OCI-LY7 (cell line): ENCODE data around the gene HAT1. TPM values are rescaled to one million over a fixed set of nuclear protein-coding genes. Genes with fewer than 3 reads are reported as not detected.

Experiments
- BruUV-seq: library from RNA; stranded (reverse); fragments of 400-500 nt; replicated peaks from 2 replicates; lab custom pipeline; 2021; lab: Mats Ljungman, UMichigan
- CTCF ChIA-PET: fragments of 300-600 bp; sonication (Branson Sonifier 250); formaldehyde crosslinking; loops from one replicate; lab custom pipeline; 2022; ENCODE audit warnings: antibody characterized with exemption; ENCODE audit not compliant: unreplicated experiment; lab: Charles Lee
- POLR2A ChIA-PET: fragments of 300-600 bp; sonication (Branson Sonifier 250); formaldehyde crosslinking; loops from one replicate; lab custom pipeline; 2022; ENCODE audit warnings: antibody characterized with exemption; lab: Charles Lee
- DNase-seq: peaks from one replicate; pipeline ENCODE4 v3.0.0-alpha.2; 2015; ENCODE audit warnings: low spot score
- H2AFZ ChIP-seq: fragments of 200-600 bp; sonication (generic), shearing (Covaris generic); 2 replicates; pipeline ENCODE4 v1.6.1; 2014; ENCODE audit warnings: mild to moderate bottlenecking, antibody characterized with exemption, low read length, moderate library complexity
- H3K27ac ChIP-seq: fragments of 200-600 bp; sonication (generic); 2 replicates; pipeline ENCODE4 v1.5.1; 2014; ENCODE audit warnings: mixed run types, low read depth, mild to moderate bottlenecking, moderate library complexity, low read length, inconsistent platforms; ENCODE audit not compliant: poor library complexity, severe bottlenecking
- H3K36me3 ChIP-seq: fragments of 200-600 bp; sonication (generic); 2 replicates; pipeline ENCODE4 v1.6.1; 2014; ENCODE audit warnings: mild to moderate bottlenecking, antibody characterized with exemption, low read length, moderate library complexity, mixed read lengths; ENCODE audit not compliant: insufficient read depth
- H3K4me1 ChIP-seq: fragments of 200-600 bp; sonication (generic); 2 replicates; pipeline ENCODE4 v1.5.1; 2014; ENCODE audit warnings: mild to moderate bottlenecking, low read length; ENCODE audit not compliant: insufficient read depth, poor library complexity, severe bottlenecking
- H3K4me2 ChIP-seq: fragments of 200-600 bp; sonication (generic); 2 replicates; pipeline ENCODE4 v1.6.1; 2014; ENCODE audit warnings: mild to moderate bottlenecking, low read length
- H3K4me3 ChIP-seq: fragments of 200-600 bp; sonication (generic); 2 replicates; pipeline ENCODE4 v1.5.1; 2014; ENCODE audit warnings: mild to moderate bottlenecking, low read depth, low read length; ENCODE audit not compliant: poor library complexity, severe bottlenecking
- H3K79me2 ChIP-seq: fragments of 200-600 bp; sonication (generic); 2 replicates; pipeline ENCODE4 v1.6.1; 2016; ENCODE audit warnings: low read depth, mild to moderate bottlenecking, low read length, moderate library complexity, mixed read lengths; ENCODE audit not compliant: insufficient read depth
- H3K9me2 ChIP-seq: fragments of 200-600 bp; sonication (generic); 2 replicates; pipeline ENCODE4 v1.6.1; 2016; ENCODE audit warnings: mild to moderate bottlenecking, low read length, mixed read lengths; ENCODE audit not compliant: insufficient read depth
- H3K9me3 ChIP-seq: fragments of 200-600 bp; sonication (generic); 2 replicates; pipeline ENCODE4 v1.6.1; 2014; ENCODE audit warnings: mild to moderate bottlenecking, mixed run types, low read length, mixed read lengths
- H4K20me1 ChIP-seq: fragments of 200-600 bp; sonication (generic); 2 replicates; pipeline ENCODE4 v1.6.1; 2014; ENCODE audit warnings: mild to moderate bottlenecking, antibody characterized with exemption, low read length, moderate library complexity, mixed read lengths; ENCODE audit not compliant: insufficient read depth
- CTCF ChIP-seq: fragments of 200-600 bp; sonication (generic); conservative IDR thresholded peaks from 2 replicates; pipeline ENCODE4 v1.5.1; 2014; ENCODE audit warnings: mild to moderate bottlenecking, antibody characterized with exemption, low read length, moderate library complexity, mixed read lengths
- EZH2phosphoT487 ChIP-seq: fragments of 200-600 bp; sonication (generic); IDR thresholded peaks from 2 replicates; pipeline ENCODE4 v1.6.1; 2018; ENCODE audit warnings: low read depth, borderline replicate concordance, mild to moderate bottlenecking, mixed run types, antibody characterized with exemption, low read length, moderate library complexity, mixed read lengths
- intact Hi-C: fragments of 100-400 bp; cut with micrococcal nuclease; formaldehyde crosslinking; loops from one replicate; pipeline ENCODE4 v1.10.0; 2022; ENCODE audit not compliant: unreplicated experiment
- total RNA-seq, 2 experiments: library from RNA; depleted of rRNA in 1 of 2; stranded (reverse); fragments of >200 nt in 1 of 2; shearing (Covaris generic) in 1 of 2; gene quantifications; 2 replicates each; pipeline ENCODE4 v1.2.3, GENCODE V29; 2014 to 2022

Gene HAT1
- total RNA-seq, 2 experiments from 2014 or later, result 77.5 to 96.5 TPM

GRCh38 chr2:171893824-171894611, 28.2 kb upstream of the HAT1 start, which contains the start of gene SLC25A12:
Gene SLC25A12, minus strand, starts transcription at chr2:171894244. Its CDS starts 30 bp downstream, at chr2:171894214.
- intact Hi-C loops, result loop anchor here (2.0 kb wide), 1 partner anchor 29 kb away; the partner anchor contains the start of gene HAT1
- Histone ChIP-seq H3K4me1 (peaks cover 17% of the 10 kb centered on the region), H4K20me1 (no peaks in the 10 kb centered on the region), H3K9me3 (peaks cover 6% of the 10 kb centered on the region; the same call in 1 of the 2 replicates), H3K27ac (peak within 1 kb of the TSS; percentile 39), H3K4me3 (peak within 1 kb of the TSS; percentile 86), H3K4me2 (peak within 1 kb of the TSS; percentile 83), H3K79me2 (peaks cover 26% of the 10 kb centered on the region; the same call in 1 of the 2 replicates), H3K9me2 (no peaks in the 10 kb centered on the region), H3K36me3 (peaks cover 36% of the 10 kb centered on the region), H2AFZ (peak within 1 kb of the TSS; percentile 90)
- CTCF ChIA-PET, result interaction anchor here (0.6 to 0.8 kb wide), 2 partner anchors 28 to 82 kb away, joined by 3 to 4 read pairs; partner anchors contain the start of gene HAT1
- TF ChIP-seq EZH2phosphoT487 (no peak), CTCF (no peak)
- POLR2A ChIA-PET, result interaction anchor here (0.6 to 4.5 kb wide), 14 partner anchors 10 to 198 kb away, joined by 3 to 24 read pairs (median 3); partner anchors contain the start of gene HAT1
- DNase-seq, result peak; percentile 92
- no TSS peak for BruUV-seq

GRCh38 chr2:171894612-171894947, 27.7 kb upstream of the HAT1 start:
- H3K27ac ChIP-seq, result peak overlapping the region; percentile 39
- no peaks in the 10 kb centered on the region for H3K9me2 ChIP-seq
- no peak for TF ChIP-seq EZH2phosphoT487
- TF ChIP-seq CTCF, result no peak
- no peaks in the 10 kb centered on the region for H4K20me1 ChIP-seq
- CTCF ChIA-PET, result interaction anchor here (0.8 kb wide), 1 partner anchor 28 kb away, joined by 4 read pairs; the partner anchor contains the start of gene HAT1
- peaks cover 31% of the 10 kb centered on the region for H3K36me3 ChIP-seq
- peak overlapping the region; percentile 90 for H2AFZ ChIP-seq
- peak overlapping the region; percentile 83 for H3K4me2 ChIP-seq
- H3K9me3 ChIP-seq, result peaks cover 6% of the 10 kb centered on the region; the same call in 1 of the 2 replicates
- POLR2A ChIA-PET, result interaction anchor here (0.6 to 4.5 kb wide), 6 partner anchors 10 to 197 kb away, joined by 3 to 24 read pairs (median 6); partner anchors contain the start of gene HAT1
- H3K4me1 ChIP-seq, result peaks cover 17% of the 10 kb centered on the region
- H3K79me2 ChIP-seq, result peaks cover 23% of the 10 kb centered on the region; the same call in 1 of the 2 replicates
- intact Hi-C loops, result loop anchor here (2.0 kb wide), 1 partner anchor 28 kb away; the partner anchor contains the start of gene HAT1
- peak; percentile 3 for DNase-seq
- H3K4me3 ChIP-seq, result peak overlapping the region; percentile 86
- TSS peak; percentile 90 for BruUV-seq
